Measurements from ENCODE around the gene RANBP3.

RANBP3 gene

GRCh38 chr19:5914946-5915781 lies 62.8 kb downstream of the RANBP3 start:
- no peak overlapping the region for H3K27ac ChIP-seq
- TF ChIP-seq, protein P1, sequence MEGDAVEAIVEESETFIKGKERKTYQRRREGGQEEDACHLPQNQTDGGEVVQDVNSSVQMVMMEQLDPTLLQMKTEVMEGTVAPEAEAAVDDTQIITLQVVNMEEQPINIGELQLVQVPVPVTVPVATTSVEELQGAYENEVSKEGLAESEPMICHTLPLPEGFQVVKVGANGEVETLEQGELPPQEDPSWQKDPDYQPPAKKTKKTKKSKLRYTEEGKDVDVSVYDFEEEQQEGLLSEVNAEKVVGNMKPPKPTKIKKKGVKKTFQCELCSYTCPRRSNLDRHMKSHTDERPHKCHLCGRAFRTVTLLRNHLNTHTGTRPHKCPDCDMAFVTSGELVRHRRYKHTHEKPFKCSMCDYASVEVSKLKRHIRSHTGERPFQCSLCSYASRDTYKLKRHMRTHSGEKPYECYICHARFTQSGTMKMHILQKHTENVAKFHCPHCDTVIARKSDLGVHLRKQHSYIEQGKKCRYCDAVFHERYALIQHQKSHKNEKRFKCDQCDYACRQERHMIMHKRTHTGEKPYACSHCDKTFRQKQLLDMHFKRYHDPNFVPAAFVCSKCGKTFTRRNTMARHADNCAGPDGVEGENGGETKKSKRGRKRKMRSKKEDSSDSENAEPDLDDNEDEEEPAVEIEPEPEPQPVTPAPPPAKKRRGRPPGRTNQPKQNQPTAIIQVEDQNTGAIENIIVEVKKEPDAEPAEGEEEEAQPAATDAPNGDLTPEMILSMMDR (IDR thresholded peaks at IDR 0.05), result no peak
- no peak for TF ChIP-seq ZFX (IDR thresholded peaks at IDR 0.05; ENCODE audit: borderline replicate concordance)

DNA sequence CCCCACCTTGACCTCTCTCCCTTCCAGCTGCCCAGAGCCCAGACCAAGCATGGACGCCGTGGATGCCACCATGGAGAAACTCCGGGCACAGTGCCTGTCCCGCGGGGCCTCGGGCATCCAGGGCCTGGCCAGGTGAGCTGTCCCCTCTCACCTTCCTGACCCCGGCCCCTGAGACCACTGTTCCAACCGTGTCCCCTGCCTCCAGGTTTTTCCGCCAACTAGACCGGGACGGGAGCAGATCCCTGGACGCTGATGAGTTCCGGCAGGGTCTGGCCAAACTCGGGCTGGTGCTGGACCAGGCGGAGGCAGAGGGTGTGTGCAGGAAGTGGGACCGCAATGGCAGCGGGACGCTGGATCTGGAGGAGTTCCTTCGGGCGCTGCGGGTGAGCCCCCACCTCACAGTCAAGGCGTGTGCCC lies 63.6 kb downstream of the RANBP3 start:
- no peak overlapping the region for H3K27ac ChIP-seq
- no peak for TF ChIP-seq ZFX (IDR thresholded peaks at IDR 0.05; ENCODE audit: borderline replicate concordance)
- TF ChIP-seq, protein P1 (IDR thresholded peaks at IDR 0.05), result no peak

DNA sequence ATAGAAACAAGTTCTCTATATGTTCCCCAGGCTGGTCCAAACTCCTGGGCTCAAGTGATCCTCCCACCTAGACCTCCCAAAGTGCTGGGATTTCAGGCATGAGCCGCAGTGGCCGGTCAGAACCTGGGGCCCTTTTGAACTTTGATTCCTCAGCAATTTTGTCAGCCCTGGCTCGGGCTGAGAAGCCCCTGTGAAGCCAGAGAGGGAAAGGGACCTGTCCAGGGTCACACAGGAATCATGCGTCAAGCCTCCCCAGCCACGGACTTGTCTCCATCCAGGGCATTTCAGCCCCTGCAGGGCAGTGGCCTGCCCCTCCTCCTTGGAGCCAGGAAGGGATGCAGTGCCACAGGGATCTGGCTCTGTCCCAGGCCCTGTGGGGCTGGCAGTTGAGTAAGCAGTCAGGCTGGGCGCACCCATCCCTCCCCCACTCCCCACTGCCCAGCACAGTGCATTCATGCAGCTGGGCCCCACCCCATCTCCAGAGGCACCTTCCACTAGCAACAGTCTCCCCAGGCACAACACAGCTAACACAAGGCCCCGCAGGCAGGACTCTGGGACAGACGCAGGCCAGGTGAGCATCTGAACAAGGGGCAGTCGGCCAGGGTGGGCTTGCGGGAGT lies 64.1 kb downstream of the RANBP3 start, which contains the start of gene CAPS:
Gene CAPS (plus strand): TSS at position 516 of the 619 bp plus-strand sequence. CDS start 153 bp downstream, outside the sequence.
- TF ChIP-seq, protein P1 (IDR thresholded peaks at IDR 0.05), result no peak
- no peak for TF ChIP-seq ZFX (IDR thresholded peaks at IDR 0.05; ENCODE audit: borderline replicate concordance)
- 0 out of 2 replicates have a peak within 1 kb of the TSS, but pooled peaks have one; percentile 5 for H3K27ac ChIP-seq

DNA sequence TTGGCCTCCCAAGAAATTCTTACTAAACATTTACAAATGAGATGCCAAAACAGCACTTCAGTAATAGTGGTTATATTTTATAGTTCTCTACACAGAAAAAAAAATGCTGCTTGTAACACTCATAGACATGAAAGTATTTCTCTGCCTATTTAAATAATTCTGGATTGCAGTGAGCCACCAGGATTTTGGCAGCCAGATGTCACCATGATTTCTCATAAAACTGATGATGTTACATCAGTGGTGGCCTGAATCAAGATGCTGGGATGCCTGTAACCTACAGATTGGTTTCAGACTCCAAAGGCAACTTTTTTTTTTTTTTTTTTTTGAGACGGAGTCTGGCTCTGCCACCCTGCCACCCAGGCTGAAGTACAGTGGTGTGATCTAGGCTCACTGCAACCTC lies 66.6 kb downstream of the RANBP3 start:
- H3K27ac ChIP-seq, result no peak overlapping the region

DNA sequence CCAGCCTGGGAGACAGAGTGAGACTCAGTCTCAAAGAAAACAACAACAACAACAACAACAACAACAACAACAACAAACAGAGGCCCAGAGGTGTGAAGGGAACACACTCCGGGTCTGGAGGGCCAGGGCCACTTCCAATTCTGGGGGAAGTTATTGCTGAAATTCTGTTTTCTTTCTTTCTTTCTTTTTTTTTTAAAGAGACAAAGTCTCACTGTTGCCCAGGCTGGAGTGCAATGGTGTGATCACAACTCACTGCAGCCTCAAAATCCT lies 67.4 kb downstream of the RANBP3 start:
- no peak overlapping the region for H3K27ac ChIP-seq
- TF ChIP-seq, protein P1 (IDR thresholded peaks at IDR 0.05), result no peak
- TF ChIP-seq ZFX (IDR thresholded peaks at IDR 0.05; ENCODE audit: borderline replicate concordance), result no peak

More for the DNA sequence above, 66.6 kb downstream of the RANBP3 start:
- TF ChIP-seq ZFX (IDR thresholded peaks at IDR 0.05; ENCODE audit: borderline replicate concordance), result no peak
- TF ChIP-seq, protein P1 (IDR thresholded peaks at IDR 0.05), result no peak

DNA sequence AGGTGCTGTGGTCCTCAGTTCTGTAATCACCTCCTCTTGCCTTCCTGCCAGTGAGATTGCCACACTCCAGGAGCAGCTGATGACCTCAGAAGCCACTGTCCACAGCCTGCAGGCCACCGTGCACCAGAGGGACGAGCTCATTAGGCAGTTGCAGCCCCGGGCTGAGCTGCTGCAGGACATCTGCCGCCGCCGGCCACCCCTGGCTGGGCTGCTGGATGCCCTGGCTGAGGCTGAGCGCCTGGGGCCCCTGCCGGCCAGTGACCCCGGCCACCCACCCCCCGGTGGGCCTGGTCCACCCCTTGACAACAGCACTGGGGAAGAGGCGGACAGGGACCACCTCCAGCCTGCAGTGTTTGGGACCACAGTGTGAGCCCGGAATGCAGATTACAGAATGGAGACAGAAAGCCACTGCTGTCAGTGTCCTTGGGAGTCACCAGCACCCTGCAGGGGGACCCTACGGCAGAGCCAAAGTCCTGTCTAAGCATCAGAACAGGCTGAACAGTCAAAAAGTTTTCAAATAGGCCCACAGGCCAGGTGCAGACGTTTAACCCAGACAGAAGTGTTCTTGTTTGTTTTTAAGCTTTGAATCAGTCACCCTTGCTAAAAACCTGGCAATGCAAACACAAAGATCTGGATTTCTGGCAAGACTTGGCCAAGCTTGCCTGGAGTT lies 69.0 kb downstream of the RANBP3 start:
- TF ChIP-seq ZFX (IDR thresholded peaks at IDR 0.05; ENCODE audit: borderline replicate concordance), result no peak
- H3K27ac ChIP-seq, result 0 out of 2 replicates have a peak overlapping the region, but pooled peaks have one; percentile 17

- H3K27ac ChIP-seq, result no peak overlapping the region
- TF ChIP-seq ZFX (IDR thresholded peaks at IDR 0.05; ENCODE audit: borderline replicate concordance), result no peak
- TF ChIP-seq, protein P1 (IDR thresholded peaks at IDR 0.05), result no peak
Observed at GRCh38 chr19:5907241-5907640, 70.7 kb downstream of the RANBP3 start.
